GM21390 (cell line): ENCODE data around the gene MRO.
"Not testable (repeated sequence)": the region's sequence is repeated elsewhere in the genome, so short reads cannot be mapped to it uniquely, and the experiment has no call there.

Experiments
- ATAC-seq: cut with Tn5 transposase; IDR thresholded peaks from one replicate; pipeline ENCODE4 v1.9.1; 2021; ENCODE audit not compliant: unreplicated experiment

Gene MRO

DNA sequence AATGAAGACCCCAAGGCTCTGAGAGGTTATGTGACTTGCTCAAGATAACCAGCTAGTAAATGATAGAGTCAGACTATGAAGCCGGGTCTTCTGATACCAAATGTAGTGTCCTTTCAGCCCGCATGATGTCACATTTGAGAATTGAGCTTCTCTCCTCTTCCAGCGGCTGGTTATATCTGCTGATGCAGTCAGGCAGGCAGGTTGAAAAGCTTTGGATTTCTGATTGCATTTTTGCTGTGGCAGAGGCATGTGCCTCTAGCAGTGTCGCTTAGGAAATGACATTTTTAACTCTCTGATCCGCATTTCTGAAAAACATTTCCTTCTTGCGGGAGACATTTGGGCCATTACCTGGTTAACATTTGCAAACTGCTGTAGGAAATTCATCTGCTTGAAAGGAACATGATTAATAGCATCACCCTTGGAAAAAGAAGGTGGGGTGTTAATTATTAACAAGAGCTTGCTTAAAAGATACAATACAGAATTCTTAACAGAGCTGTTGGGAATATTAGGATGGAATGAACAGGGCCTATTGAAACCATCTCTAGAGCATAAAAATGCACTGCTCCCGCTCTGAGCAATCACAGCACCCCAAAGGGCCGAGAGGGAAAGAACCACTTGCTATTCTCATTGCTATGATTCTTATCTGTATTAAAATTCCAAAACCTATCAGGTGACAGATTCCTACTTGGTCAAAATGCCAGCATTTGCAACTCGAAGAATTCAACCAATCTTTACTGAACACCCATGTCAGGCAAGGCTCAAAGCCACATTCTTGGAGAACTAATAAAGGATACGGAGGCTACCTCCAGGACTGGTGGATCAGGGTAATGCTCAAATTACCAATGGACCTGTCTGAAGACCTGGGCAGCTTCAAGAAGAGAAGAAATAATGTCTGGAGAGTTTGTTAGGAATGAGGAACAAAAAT lies 25.9 kb downstream of the MRO start:
- ATAC-seq = no peak

DNA sequence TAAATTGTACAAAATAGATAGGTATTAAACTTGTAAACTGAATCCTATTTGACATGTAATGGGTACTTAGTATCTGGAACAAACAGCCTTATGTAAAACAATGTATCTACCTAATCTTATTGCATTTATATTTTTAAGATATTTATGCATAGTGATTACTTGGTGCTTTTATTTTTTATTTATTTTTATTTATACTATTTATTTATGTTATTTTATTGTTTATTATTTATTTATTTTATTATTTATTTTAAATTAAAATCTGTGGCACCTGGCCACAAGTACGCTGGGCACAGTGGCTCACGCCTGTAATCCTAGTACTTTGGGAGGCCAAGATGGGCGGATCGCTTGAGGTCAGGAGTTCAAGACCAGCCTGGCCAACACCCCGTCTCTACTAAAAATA lies 26.9 kb downstream of the MRO start:
- no peak for ATAC-seq

GRCh38 chr18:50791599-50792438 lies 28.0 kb downstream of the MRO start:
- no peak for ATAC-seq

- ATAC-seq = no peak
Measured at GRCh38 chr18:50790948-50791347, 28.9 kb downstream of the MRO start.

DNA sequence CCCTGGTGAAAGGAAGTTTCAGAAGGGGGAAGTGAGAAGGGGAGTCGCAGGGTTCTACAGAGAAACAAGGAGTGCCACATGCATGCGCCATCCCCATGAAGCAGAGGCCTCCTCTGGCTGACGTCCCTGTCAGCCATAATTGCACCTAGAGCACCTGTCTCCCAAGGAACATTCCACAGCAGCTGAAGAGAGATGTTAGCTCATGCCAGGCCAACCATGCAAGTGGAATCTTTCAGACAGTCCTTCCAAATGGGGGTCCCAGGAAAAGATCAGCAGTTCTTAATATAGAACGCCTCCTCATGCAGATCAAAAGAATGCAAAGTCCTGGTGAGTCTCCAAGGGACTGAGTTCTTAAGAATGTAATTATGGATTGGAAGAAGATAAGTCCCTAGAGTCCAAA lies 29.6 kb downstream of the MRO start:
- ATAC-seq = no peak

DNA sequence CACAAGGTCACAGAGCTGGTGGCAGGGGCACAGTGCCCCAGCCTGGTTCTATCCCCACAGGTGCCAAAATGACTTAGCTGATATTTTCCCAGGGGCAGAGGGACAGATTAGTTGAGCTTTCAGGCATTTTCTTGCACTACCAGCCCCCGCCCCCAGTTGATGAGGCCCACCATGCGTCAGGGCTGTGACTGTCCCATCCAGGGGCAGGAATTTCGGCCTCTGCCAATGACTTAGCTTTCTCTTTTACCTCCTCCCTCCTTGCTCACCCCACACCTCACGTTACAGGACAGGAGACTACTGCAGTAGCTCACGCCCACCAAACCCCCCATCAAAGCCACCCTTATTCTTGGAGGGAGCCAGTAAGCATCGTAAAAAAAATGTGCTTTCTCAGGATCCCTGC lies 31.5 kb downstream of the MRO start:
- no peak for ATAC-seq

DNA sequence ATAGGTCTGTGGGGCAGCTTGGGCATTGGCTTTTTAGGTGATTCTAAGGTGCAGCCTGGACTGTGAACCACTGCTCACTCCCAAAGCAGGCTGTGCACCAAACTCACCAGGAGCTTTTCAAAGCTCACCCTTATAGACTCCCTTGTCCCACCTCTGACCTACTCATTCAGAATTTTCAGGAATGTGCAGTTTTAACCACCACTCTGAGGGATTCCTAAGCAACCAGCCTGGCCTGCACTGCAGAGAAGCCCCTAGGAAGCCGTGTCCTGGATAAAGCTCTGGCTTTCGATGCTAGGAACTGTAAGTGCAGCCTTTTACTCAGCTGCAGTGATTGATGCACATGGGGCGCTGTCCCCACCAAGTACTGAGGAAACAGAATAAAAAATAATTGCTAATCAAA lies 33.0 kb downstream of the MRO start:
- no peak for ATAC-seq

GRCh38 chr18:50783553-50783952 lies 36.3 kb downstream of the MRO start:
- ATAC-seq = no peak

- ATAC-seq = not testable (repeated sequence)
Measured at GRCh38 chr18:50779021-50779420, 40.8 kb downstream of the MRO start.

- no peak for ATAC-seq
Measured at GRCh38 chr18:50776383-50776782, 43.4 kb downstream of the MRO start.

GRCh38 chr18:50775726-50776125 lies 44.1 kb downstream of the MRO start:
- no peak for ATAC-seq

GRCh38 chr18:50775207-50775606 lies 44.6 kb downstream of the MRO start:
- ATAC-seq = no peak

DNA sequence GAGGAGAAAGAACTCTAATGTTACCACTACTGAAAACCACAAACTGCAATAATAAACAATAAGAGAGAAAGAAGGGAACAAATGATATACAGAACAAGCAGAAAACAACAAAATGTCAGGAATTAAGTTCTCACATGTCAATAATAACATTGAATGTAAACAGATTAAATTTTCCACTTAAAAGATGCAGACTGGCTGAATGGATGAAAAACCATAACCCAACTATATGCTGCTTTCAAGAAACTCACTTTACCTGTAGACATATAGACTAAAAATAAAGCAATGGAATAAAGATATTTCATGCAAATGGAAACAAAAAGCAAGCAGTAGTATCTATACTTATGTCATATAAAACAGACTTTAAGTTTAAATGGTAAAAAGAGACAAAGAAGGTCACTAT lies 50.4 kb downstream of the MRO start:
- no peak for ATAC-seq

GRCh38 chr18:50757358-50757757 lies 62.5 kb downstream of the MRO start:
- ATAC-seq = no peak

GRCh38 chr18:50754297-50754696 lies 65.5 kb downstream of the MRO start:
- no peak for ATAC-seq

DNA sequence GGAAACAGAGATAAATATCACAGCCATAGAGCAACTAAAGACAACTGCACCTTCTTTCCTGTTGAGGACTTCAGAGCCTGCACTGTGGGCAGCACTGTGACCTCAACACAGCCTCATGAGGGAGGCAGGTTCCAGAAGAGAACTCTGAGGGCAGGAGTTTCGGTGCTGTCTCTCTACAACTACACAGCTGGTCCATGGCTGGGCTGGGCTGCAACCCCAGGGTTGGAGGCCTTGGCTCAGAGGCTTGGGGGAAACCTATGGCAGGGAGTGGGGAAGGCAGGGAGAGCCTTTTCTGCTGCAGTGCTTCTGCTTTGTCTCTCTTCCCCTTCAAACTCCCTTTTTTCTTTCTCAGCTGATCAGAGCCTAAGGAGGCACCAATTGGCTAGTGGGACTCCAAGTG lies 66.5 kb downstream of the MRO start:
- ATAC-seq = no peak

GRCh38 chr18:50751947-50752346 lies 67.9 kb downstream of the MRO start:
- no peak for ATAC-seq

DNA sequence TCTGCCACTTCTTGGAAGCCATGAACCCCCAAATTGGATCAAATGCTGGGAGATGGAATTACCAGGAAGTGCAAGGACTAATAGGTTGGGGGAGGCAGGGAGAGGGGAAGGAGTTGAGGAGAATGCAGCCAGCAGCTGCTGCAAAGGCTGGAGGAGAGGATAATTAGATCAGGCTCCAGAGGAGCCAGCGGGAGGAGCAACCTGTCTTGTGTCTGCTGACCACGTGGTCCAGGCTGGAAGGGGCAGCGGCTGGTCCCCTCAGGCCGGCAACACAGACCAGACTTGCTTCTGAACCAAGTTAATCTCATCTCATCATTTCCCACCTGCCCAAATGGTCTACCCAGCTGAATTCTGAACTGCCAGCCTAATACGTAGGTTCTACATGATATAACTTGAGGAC lies 68.3 kb downstream of the MRO start:
- ATAC-seq = no peak

- no peak for ATAC-seq
Measured at GRCh38 chr18:50750546-50750945, 69.3 kb downstream of the MRO start.

GRCh38 chr18:50749945-50750344 lies 69.9 kb downstream of the MRO start:
- ATAC-seq = no peak

- ATAC-seq = no peak
Measured at GRCh38 chr18:50749421-50749820, 70.4 kb downstream of the MRO start.
